ENCODE data around the gene ZNF608. TPM values are rescaled to one million over a fixed set of nuclear protein-coding genes. Genes with fewer than 3 reads are reported as not detected.
A peak's percentile ranks its signal among the peaks of the same experiment; 100 is the strongest.

The ZNF608 gene
- total and polyA plus RNA-seq, 4 donors, result 9.5 to 83.2 (median 20.4) TPM

GRCh38 chr5:124706729-124707361 is 39.6 kb downstream of the ZNF608 start:
- no peak for TF ChIP-seq CTCF (IDR thresholded peaks at IDR 0.05; ENCODE audit: control extremely low read depth, extremely low read depth)
- Histone ChIP-seq H3K27ac (ENCODE audit: low read depth in 1 of 2, low read length in 1 of 2) (peak overlapping the region in 1 of 2 donors; percentile 81), H3K4me3 (no peak overlapping the region), H3K36me3 (ENCODE audit: control insufficient read depth in 4 of 4, insufficient read depth in 4 of 4, low read length in 4 of 4) (no peaks in the 10 kb centered on the region), H3K9ac (ENCODE audit: insufficient read depth in 1 of 2, low read length in 2 of 2) (peak overlapping the region; percentile 1 to 38), H3K27me3 (ENCODE audit: control insufficient read depth in 3 of 3, insufficient read depth in 3 of 3, low read length in 2 of 3) (no peaks in the 10 kb centered on the region), H3K4me1 (ENCODE audit: control insufficient read depth in 5 of 5, insufficient read depth in 5 of 5, low read length in 5 of 5) (peaks cover 15 to 80% (median 43%) of the 10 kb centered on the region in 5 donors), H3K9me3 (ENCODE audit: control insufficient read depth in 4 of 4, insufficient read depth in 3 of 4, low read length in 3 of 4) (no peaks in the 10 kb centered on the region)
- DNase-seq (peak; percentile 76 to 90 (median 86)), ATAC-seq (ENCODE audit: insufficient read depth, low FRiP score) (peak; percentile 67)
- WGBS, 2 donors, result 38 to 69% methylated on average over 13 of the region's 13 CpGs

GRCh38 chr5:124706051-124706450 is 40.4 kb downstream of the ZNF608 start:
- no peaks in the 10 kb centered on the region for H3K9me3 ChIP-seq (ENCODE audit: control insufficient read depth in 4 of 4, insufficient read depth in 3 of 4, low read length in 3 of 4)
- ATAC-seq (ENCODE audit: insufficient read depth, low FRiP score), result no peak
- no peaks in the 10 kb centered on the region for H3K36me3 ChIP-seq (ENCODE audit: control insufficient read depth in 4 of 4, insufficient read depth in 4 of 4, low read length in 4 of 4)
- H3K9ac ChIP-seq (ENCODE audit: insufficient read depth in 1 of 2, low read length in 2 of 2), result no peak overlapping the region
- no peak for TF ChIP-seq CTCF (IDR thresholded peaks at IDR 0.05; ENCODE audit: control extremely low read depth, extremely low read depth)
- WGBS, 2 donors, result 79 to 86% methylated on average over 4 of the region's 4 CpGs
- H3K27ac ChIP-seq (ENCODE audit: low read depth in 1 of 2, low read length in 1 of 2), result peak overlapping the region in 1 of 2 donors; percentile 61
- no peak for DNase-seq
- H3K27me3 ChIP-seq (ENCODE audit: control insufficient read depth in 3 of 3, insufficient read depth in 3 of 3, low read length in 2 of 3), result no peaks in the 10 kb centered on the region
- no peak overlapping the region for H3K4me3 ChIP-seq
- H3K4me1 ChIP-seq (ENCODE audit: control insufficient read depth in 5 of 5, insufficient read depth in 5 of 5, low read length in 5 of 5), result peaks cover 12 to 85% (median 43%) of the 10 kb centered on the region in 5 donors

GRCh38 chr5:124705577-124705976 is 40.9 kb downstream of the ZNF608 start:
- Histone ChIP-seq H3K27ac (ENCODE audit: low read depth in 1 of 2, low read length in 1 of 2) (peak overlapping the region in 1 of 2 donors; percentile 61), H3K4me3 (no peak overlapping the region), H3K4me1 (ENCODE audit: control insufficient read depth in 5 of 5, insufficient read depth in 5 of 5, low read length in 5 of 5) (peaks cover 12 to 80% (median 43%) of the 10 kb centered on the region in 5 donors), H3K36me3 (ENCODE audit: control insufficient read depth in 4 of 4, insufficient read depth in 4 of 4, low read length in 4 of 4) (peaks cover 0 to 4% (median 1%) of the 10 kb centered on the region in 4 donors), H3K9me3 (ENCODE audit: control insufficient read depth in 4 of 4, insufficient read depth in 3 of 4, low read length in 3 of 4) (no peaks in the 10 kb centered on the region), H3K27me3 (ENCODE audit: control insufficient read depth in 3 of 3, insufficient read depth in 3 of 3, low read length in 2 of 3) (no peaks in the 10 kb centered on the region), H3K9ac (ENCODE audit: insufficient read depth in 1 of 2, low read length in 2 of 2) (no peak overlapping the region)
- no peak for TF ChIP-seq CTCF (IDR thresholded peaks at IDR 0.05; ENCODE audit: control extremely low read depth, extremely low read depth)
- ATAC-seq (ENCODE audit: insufficient read depth, low FRiP score) (no peak), DNase-seq (no peak)
- 77 to 89% methylated on average over 2 of the region's 2 CpGs for WGBS, 2 donors
